ENCODE data around the gene IFI27L2. TPM values are rescaled to one million over a fixed set of nuclear protein-coding genes. Genes with fewer than 3 reads are reported as not detected.

IFI27L2 gene
- total RNA-seq, 1 experiment from 2014 or later = 12.4 TPM

GRCh38 chr14:94143239-94143638, 13.8 kb upstream of the IFI27L2 start:
- CTCF ChIA-PET = interaction anchor here (2.0 kb wide), 1 partner anchor 11 kb away, joined by 6 read pairs; no protein-coding TSS in a partner anchor
- intact Hi-C loops (cut with micrococcal nuclease; ENCODE audit: unreplicated experiment) = no loop called here

GRCh38 chr14:94142836-94143235, 13.4 kb upstream of the IFI27L2 start:
- H3K9me3 ChIP-seq (ENCODE audit: low read depth, low read length, poor library complexity, severe bottlenecking) = no peaks in the 10 kb centered on the region
- no peaks in the 10 kb centered on the region for H3K36me3 ChIP-seq (ENCODE audit: insufficient read depth, low read length, poor library complexity, severe bottlenecking)
- no peaks in the 10 kb centered on the region for H3K27me3 ChIP-seq (replicated peaks; ENCODE audit: insufficient read depth, low read depth, low read length, poor library complexity)
- POLR2A ChIA-PET (ENCODE audit: low non-redundant PET) = no interaction called here
- CTCF ChIA-PET = interaction anchor here (2.0 kb wide), 1 partner anchor 10 kb away, joined by 6 read pairs; no protein-coding TSS in a partner anchor
- DNase-seq (ENCODE audit: low spot score) = no peak
- H3K4me3 ChIP-seq (ENCODE audit: low read depth, low read length, poor library complexity, severe bottlenecking) = no peak overlapping the region
- no peaks in the 10 kb centered on the region for H3K4me1 ChIP-seq (ENCODE audit: insufficient read depth, low read length, poor library complexity, severe bottlenecking)
- BruUV-seq (replicated peaks) = no TSS peak
- intact Hi-C loops (cut with micrococcal nuclease; ENCODE audit: unreplicated experiment) = no loop called here
- TF ChIP-seq EZH2 (IDR thresholded peaks at IDR 0.05; ENCODE audit: borderline replicate concordance, low read depth, low read length, poor library complexity, severe bottlenecking) (no peak), CTCF (conservative IDR thresholded peaks at IDR 0.05; ENCODE audit: low read depth, low read length) (no peak)
- no peak overlapping the region for H3K27ac ChIP-seq (ENCODE audit: low read depth, low read length, poor library complexity, severe bottlenecking)

More at GRCh38 chr14:94143239-94143638, 13.8 kb upstream of the IFI27L2 start:
- no peak for DNase-seq (ENCODE audit: low spot score)
- Histone ChIP-seq H3K4me1 (ENCODE audit: insufficient read depth, low read length, poor library complexity, severe bottlenecking) (no peaks in the 10 kb centered on the region), H3K9me3 (ENCODE audit: low read depth, low read length, poor library complexity, severe bottlenecking) (no peaks in the 10 kb centered on the region), H3K4me3 (ENCODE audit: low read depth, low read length, poor library complexity, severe bottlenecking) (no peak overlapping the region), H3K27ac (ENCODE audit: low read depth, low read length, poor library complexity, severe bottlenecking) (no peak overlapping the region), H3K27me3 (replicated peaks; ENCODE audit: insufficient read depth, low read depth, low read length, poor library complexity) (no peaks in the 10 kb centered on the region), H3K36me3 (ENCODE audit: insufficient read depth, low read length, poor library complexity, severe bottlenecking) (no peaks in the 10 kb centered on the region)
- POLR2A ChIA-PET (ENCODE audit: low non-redundant PET) = no interaction called here
- no TSS peak for BruUV-seq (replicated peaks)
- peak; percentile 30 for TF ChIP-seq CTCF (conservative IDR thresholded peaks at IDR 0.05; ENCODE audit: low read depth, low read length)
- no peak for TF ChIP-seq EZH2 (IDR thresholded peaks at IDR 0.05; ENCODE audit: borderline replicate concordance, low read depth, low read length, poor library complexity, severe bottlenecking)

- Histone ChIP-seq H3K36me3 (ENCODE audit: insufficient read depth, low read length, poor library complexity, severe bottlenecking) (no peaks in the 10 kb centered on the region), H3K27ac (ENCODE audit: low read depth, low read length, poor library complexity, severe bottlenecking) (no peak overlapping the region), H3K4me1 (ENCODE audit: insufficient read depth, low read length, poor library complexity, severe bottlenecking) (no peaks in the 10 kb centered on the region), H3K27me3 (replicated peaks; ENCODE audit: insufficient read depth, low read depth, low read length, poor library complexity) (no peaks in the 10 kb centered on the region), H3K9me3 (ENCODE audit: low read depth, low read length, poor library complexity, severe bottlenecking) (no peaks in the 10 kb centered on the region), H3K4me3 (ENCODE audit: low read depth, low read length, poor library complexity, severe bottlenecking) (no peak overlapping the region)
- TF ChIP-seq EZH2 (IDR thresholded peaks at IDR 0.05; ENCODE audit: borderline replicate concordance, low read depth, low read length, poor library complexity, severe bottlenecking) (no peak), CTCF (conservative IDR thresholded peaks at IDR 0.05; ENCODE audit: low read depth, low read length) (no peak)
- ChIA-PET CTCF (interaction anchor here (2.0 kb wide), 1 partner anchor 10 kb away, joined by 6 read pairs; no protein-coding TSS in a partner anchor), POLR2A (ENCODE audit: low non-redundant PET) (interaction anchor here (0.8 kb wide), 1 partner anchor 17 kb away, joined by 3 read pairs; no protein-coding TSS in a partner anchor)
- intact Hi-C loops (cut with micrococcal nuclease; ENCODE audit: unreplicated experiment) = no loop called here
- no peak for DNase-seq (ENCODE audit: low spot score)
- BruUV-seq (replicated peaks) = no TSS peak
Measured at GRCh38 chr14:94142247-94142646, 12.8 kb upstream of the IFI27L2 start.

All from A673 (cell line).